ENCODE measurements around the gene RNF17.

The RNF17 gene

DNA sequence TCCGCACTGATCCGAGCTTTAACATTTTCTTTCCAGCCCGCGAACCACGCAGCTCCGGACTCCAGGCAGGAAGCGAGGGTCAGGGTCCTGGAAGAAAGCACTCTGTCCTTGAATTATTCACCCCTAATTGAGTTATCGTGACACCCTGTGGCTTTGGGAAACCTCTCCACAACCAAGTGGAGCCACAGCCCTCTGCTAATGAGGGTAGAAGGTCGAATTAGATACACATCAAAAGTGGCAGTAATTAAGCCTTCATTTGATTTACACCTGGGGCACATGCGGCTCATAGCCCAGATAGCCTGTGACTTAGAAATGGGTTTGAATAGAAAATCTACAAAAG lies 15.9 kb upstream of the RNF17 start:
- no peak for DNase-seq (ENCODE audit: low spot score)
- TF ChIP-seq, protein P1, sequence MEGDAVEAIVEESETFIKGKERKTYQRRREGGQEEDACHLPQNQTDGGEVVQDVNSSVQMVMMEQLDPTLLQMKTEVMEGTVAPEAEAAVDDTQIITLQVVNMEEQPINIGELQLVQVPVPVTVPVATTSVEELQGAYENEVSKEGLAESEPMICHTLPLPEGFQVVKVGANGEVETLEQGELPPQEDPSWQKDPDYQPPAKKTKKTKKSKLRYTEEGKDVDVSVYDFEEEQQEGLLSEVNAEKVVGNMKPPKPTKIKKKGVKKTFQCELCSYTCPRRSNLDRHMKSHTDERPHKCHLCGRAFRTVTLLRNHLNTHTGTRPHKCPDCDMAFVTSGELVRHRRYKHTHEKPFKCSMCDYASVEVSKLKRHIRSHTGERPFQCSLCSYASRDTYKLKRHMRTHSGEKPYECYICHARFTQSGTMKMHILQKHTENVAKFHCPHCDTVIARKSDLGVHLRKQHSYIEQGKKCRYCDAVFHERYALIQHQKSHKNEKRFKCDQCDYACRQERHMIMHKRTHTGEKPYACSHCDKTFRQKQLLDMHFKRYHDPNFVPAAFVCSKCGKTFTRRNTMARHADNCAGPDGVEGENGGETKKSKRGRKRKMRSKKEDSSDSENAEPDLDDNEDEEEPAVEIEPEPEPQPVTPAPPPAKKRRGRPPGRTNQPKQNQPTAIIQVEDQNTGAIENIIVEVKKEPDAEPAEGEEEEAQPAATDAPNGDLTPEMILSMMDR (IDR thresholded peaks at IDR 0.05; ENCODE audit: extremely low read depth, insufficient read depth, missing control alignments), result no peak
- in situ Hi-C loops (cut with MboI; ENCODE audit: low pct_unique_long_range_greater_than_20kb, low sequenced_read_pairs, unreplicated experiment), result loop anchor here (25.0 kb wide), 1 partner anchor 239 kb away; no protein-coding TSS in a partner anchor

DNA sequence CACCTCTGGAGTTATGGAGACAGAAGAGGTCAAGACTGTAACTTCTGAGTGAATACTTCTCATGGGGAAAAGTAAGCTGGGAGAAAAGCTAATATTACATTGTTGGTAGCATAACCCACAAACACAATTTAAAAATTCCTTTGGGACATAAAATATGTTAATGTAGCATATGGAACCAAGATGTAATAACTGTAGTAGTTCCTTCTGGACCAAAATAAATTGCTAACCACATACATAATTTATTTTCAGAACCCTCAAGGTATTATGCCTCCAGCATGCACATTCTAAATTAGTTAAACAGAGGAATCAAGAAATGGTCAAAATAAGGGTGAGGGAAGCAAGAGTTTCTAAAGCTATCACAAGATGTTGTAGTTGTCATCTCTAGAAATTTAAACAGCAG lies 4.8 kb upstream of the RNF17 start:
- in situ Hi-C loops (cut with MboI; ENCODE audit: low pct_unique_long_range_greater_than_20kb, low sequenced_read_pairs, unreplicated experiment), result no loop called here
- TF ChIP-seq, protein P1 (IDR thresholded peaks at IDR 0.05; ENCODE audit: extremely low read depth, insufficient read depth, missing control alignments), result no peak
- no peak for DNase-seq (ENCODE audit: low spot score)

DNA sequence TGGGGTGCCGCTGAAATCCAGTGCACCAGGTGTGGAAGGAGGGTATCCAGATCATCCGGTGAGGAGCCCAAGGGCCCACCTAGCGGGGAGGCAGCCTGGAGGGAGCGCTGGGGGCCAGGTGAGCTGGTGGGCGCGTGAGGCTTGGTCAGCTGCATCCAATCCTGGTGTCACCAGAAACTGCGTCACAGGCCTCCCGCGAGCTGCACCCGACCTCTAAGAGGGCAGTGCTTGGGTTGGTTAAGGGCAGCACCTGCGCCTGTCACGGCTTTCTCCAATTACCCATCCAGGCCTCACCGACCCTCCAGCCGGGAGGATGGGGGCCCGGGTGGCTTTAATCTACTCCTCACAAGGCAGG lies 284 bp downstream of the RNF17 start:
- TF ChIP-seq, protein P1 (IDR thresholded peaks at IDR 0.05; ENCODE audit: extremely low read depth, insufficient read depth, missing control alignments), result no peak
- DNase-seq (ENCODE audit: low spot score), result no peak
- in situ Hi-C loops (cut with MboI; ENCODE audit: low pct_unique_long_range_greater_than_20kb, low sequenced_read_pairs, unreplicated experiment), result no loop called here

DNA sequence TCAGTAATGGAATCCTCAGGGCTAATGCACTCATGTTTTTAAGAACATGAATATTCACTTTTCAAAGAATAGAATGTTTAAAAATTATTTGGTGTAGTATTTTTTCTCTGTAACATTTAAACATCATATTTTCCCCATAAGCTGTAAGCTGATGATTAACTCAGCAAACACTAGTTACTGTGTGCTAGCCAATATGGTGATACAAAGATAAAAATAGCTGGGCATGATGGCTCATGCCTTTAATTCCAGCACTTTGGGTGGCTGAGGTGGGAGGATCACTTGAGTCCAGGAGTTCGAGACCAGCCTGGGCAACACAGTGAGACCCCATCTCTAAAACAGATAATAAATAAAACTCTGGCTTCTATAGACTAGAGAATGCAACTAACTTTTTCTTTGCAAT lies 13.2 kb downstream of the RNF17 start:
- TF ChIP-seq, protein P1 (IDR thresholded peaks at IDR 0.05; ENCODE audit: extremely low read depth, insufficient read depth, missing control alignments), result no peak
- DNase-seq (ENCODE audit: low spot score), result no peak
- in situ Hi-C loops (cut with MboI; ENCODE audit: low pct_unique_long_range_greater_than_20kb, low sequenced_read_pairs, unreplicated experiment), result no loop called here

DNA sequence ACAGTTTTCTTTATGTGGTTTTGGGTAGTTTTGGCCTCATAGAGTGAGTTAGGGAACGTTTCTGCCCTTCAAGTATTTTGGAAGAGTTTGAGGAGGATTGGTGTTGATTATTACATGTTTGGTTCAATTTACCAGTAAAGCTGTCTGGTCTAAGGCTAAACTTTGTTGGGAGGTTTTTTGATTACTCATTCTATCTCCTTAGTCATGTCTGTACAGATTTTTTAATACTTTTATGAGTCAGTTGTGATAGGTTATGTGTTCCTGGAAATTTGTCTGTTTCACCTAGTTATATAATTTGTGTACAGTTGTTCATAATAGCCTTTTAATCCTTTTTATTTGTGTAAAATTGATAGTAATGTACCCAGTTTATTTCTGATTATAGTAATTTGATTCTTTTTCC lies 20.4 kb downstream of the RNF17 start:
- in situ Hi-C loops (cut with MboI; ENCODE audit: low pct_unique_long_range_greater_than_20kb, low sequenced_read_pairs, unreplicated experiment), result no loop called here
- TF ChIP-seq, protein P1 (IDR thresholded peaks at IDR 0.05; ENCODE audit: extremely low read depth, insufficient read depth, missing control alignments), result no peak

DNA sequence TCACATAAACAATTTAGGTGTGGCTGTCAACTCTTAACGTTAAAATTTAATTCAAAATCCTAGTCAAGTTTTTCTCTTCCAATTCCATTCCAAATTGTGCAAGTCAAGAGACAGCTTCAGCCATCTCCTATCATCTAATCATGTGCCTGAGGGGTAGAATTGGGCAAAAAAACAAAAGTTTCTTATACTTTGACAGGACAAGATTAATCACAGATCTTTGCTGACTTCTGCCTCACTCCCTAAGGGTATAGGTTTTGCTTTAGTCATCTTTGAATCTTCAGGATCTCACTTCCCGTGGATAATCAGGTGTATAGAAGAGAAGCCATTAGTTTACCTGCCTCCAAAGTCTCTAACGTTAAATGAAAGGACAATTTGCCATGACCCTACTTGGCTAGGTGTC lies 24.6 kb downstream of the RNF17 start:
- in situ Hi-C loops (cut with MboI; ENCODE audit: low pct_unique_long_range_greater_than_20kb, low sequenced_read_pairs, unreplicated experiment), result no loop called here
- TF ChIP-seq, protein P1 (IDR thresholded peaks at IDR 0.05; ENCODE audit: extremely low read depth, insufficient read depth, missing control alignments), result no peak
- DNase-seq (ENCODE audit: low spot score), result no peak

More for the DNA sequence above, 20.4 kb downstream of the RNF17 start:
- no peak for DNase-seq (ENCODE audit: low spot score)

DNA sequence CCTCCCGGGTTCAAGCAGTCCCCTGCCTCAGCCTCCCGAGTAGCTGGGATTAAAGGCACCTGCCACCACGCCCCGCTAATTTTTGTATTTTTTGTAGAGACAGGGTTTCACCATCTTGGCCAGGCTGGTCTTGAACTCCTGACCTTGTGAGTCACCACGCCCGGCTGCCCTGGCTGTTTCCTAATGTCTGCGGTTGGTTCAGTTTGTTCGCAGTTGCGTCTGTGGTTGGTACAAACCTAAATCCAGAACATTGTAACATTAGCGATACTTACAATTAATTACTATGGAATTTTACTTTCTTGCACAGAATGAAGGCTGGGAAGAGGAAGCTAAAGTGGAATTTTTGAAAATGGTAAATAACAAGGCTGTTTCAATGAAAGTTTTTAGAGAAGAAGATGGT lies 38.1 kb downstream of the RNF17 start:
- in situ Hi-C loops (cut with MboI; ENCODE audit: low pct_unique_long_range_greater_than_20kb, low sequenced_read_pairs, unreplicated experiment), result no loop called here
- TF ChIP-seq, protein P1 (IDR thresholded peaks at IDR 0.05; ENCODE audit: extremely low read depth, insufficient read depth, missing control alignments), result no peak

More for the DNA sequence above, 38.1 kb downstream of the RNF17 start:
- no peak for DNase-seq (ENCODE audit: low spot score)
